Caco-2 (cell line): ENCODE data around the gene TMEM190. TPM values are rescaled to one million over a fixed set of nuclear protein-coding genes. Genes with fewer than 3 reads are reported as not detected.

Source experiments
- BruUV-seq: library from RNA; stranded (reverse); fragments of 400-500 nt; replicated peaks from 2 replicates; lab custom pipeline; 2021; lab: Mats Ljungman, UMichigan
- CTCF ChIA-PET: fragments of 300-600 bp; sonication (Branson Sonifier 250); formaldehyde crosslinking; loops from one replicate; lab custom pipeline; 2022; ENCODE audit warnings: antibody characterized with exemption; lab: Charles Lee
- POLR2A ChIA-PET: fragments of 300-600 bp; sonication (Branson Sonifier 250); formaldehyde crosslinking; loops from one replicate; lab custom pipeline; 2022; ENCODE audit warnings: antibody characterized with exemption; lab: Charles Lee
- DNase-seq, 2 experiments: peaks; one replicate each; pipeline versions ENCODE4 v3.0.0 to v3.0.0-alpha.2; 2020 to 2022
- H3K27me3 ChIP-seq: replicated peaks from 2 replicates; pipeline ENCODE4 v1.6.0; 2011; ENCODE audit warnings: low read length; ENCODE audit not compliant: control insufficient read depth, insufficient read depth
- H3K36me3 ChIP-seq: 2 replicates; pipeline ENCODE4 v1.5.1; 2011; ENCODE audit warnings: low read length; ENCODE audit not compliant: control insufficient read depth, insufficient read depth
- H3K4me1 ChIP-seq: fragments of 250-450 bp; sonication (Bioruptor Pico); 2 replicates; pipeline ENCODE4 v1.5.1; 2020; ENCODE audit warnings: mild to moderate bottlenecking
- H3K4me3 ChIP-seq: 2 replicates; pipeline ENCODE4 v1.5.1; 2011; ENCODE audit warnings: low read depth, mild to moderate bottlenecking, control low read depth, low read length
- H3K9me3 ChIP-seq: fragments of 250-450 bp; sonication (Bioruptor Pico); 2 replicates; pipeline ENCODE4 v1.5.1; 2020; ENCODE audit warnings: mild to moderate bottlenecking, moderate library complexity
- H3K27ac Mint-ChIP-seq: one replicate; pipeline ENCODE4 v1.8.0; 2022; ENCODE audit warnings: mixed read lengths; ENCODE audit not compliant: unreplicated experiment
- H3K27me3 Mint-ChIP-seq: one replicate; pipeline ENCODE4 v1.8.0; 2022; ENCODE audit warnings: mixed read lengths; ENCODE audit not compliant: insufficient read depth, unreplicated experiment
- H3K36me3 Mint-ChIP-seq: one replicate; pipeline ENCODE4 v1.8.0; 2022; ENCODE audit warnings: mild to moderate bottlenecking, mixed read lengths; ENCODE audit not compliant: insufficient read depth, unreplicated experiment
- H3K4me1 Mint-ChIP-seq: one replicate; pipeline ENCODE4 v1.8.0; 2022; ENCODE audit warnings: low read depth, mixed read lengths; ENCODE audit not compliant: unreplicated experiment
- H3K4me3 Mint-ChIP-seq: one replicate; pipeline ENCODE4 v1.8.0; 2022; ENCODE audit warnings: mild to moderate bottlenecking, moderate library complexity, mixed read lengths; ENCODE audit not compliant: unreplicated experiment
- H3K9me3 Mint-ChIP-seq: one replicate; pipeline ENCODE4 v1.8.0; 2022; ENCODE audit warnings: mixed read lengths; ENCODE audit not compliant: unreplicated experiment
- CTCF ChIP-seq, 2 experiments: fragments of 200-600 bp in 1 of 2; IDR thresholded peaks; 1 replicate in 1 of 2; 2 replicates in 1 of 2; pipeline versions ENCODE4 v1.5.1 to v1.8.0; 2011 to 2022; ENCODE audit warnings: antibody characterized with exemption in 1 of 2, control low read depth in 1 of 2, inconsistent platforms in 1 of 2, low read depth in 1 of 2, low read length in 1 of 2, mild to moderate bottlenecking in 1 of 2, moderate library complexity in 1 of 2; ENCODE audit not compliant: insufficient read depth in 1 of 2, severe bottlenecking in 1 of 2, unreplicated experiment in 1 of 2
- intact Hi-C: fragments of 100-400 bp; cut with micrococcal nuclease; formaldehyde crosslinking; loops from one replicate; pipeline ENCODE4 v1.10.0; 2022; ENCODE audit not compliant: unreplicated experiment
- total RNA-seq: library from RNA; stranded (reverse); gene quantifications from 2 replicates; pipeline ENCODE4 v1.2.3, GENCODE V29; 2022

TMEM190 gene
- total RNA-seq, 1 experiment from 2014 or later = not detected

- no peak for TF ChIP-seq CTCF (IDR thresholded peaks at IDR 0.05; ENCODE audit: insufficient read depth in 1 of 2, low read depth in 1 of 2, low read length in 1 of 2, severe bottlenecking in 1 of 2, unreplicated experiment in 1 of 2)
- no TSS peak for BruUV-seq
Observed at GRCh38 chr19:55373993-55374757, 2.5 kb upstream of the TMEM190 start.

GRCh38 chr19:55377356-55378131 is 918 bp downstream of the TMEM190 start:
- peaks cover 2% of the 10 kb centered on the region; the same call in 1 of the 2 replicates for H3K36me3 ChIP-seq
- POLR2A ChIA-PET = interaction anchor here (0.6 kb wide), 1 partner anchor 769 kb away, joined by 3 read pairs; no protein-coding TSS in a partner anchor
- CTCF ChIA-PET = interaction anchor here (1.3 kb wide), 1 partner anchor 64 kb away, joined by 3 read pairs; no protein-coding TSS in a partner anchor
- DNase-seq = no peak
- Mint-ChIP-seq H3K4me1 (peaks cover 25% of the 10 kb centered on the region), H3K4me3 (no peak overlapping the region), H3K36me3 (peaks cover 30% of the 10 kb centered on the region), H3K27ac (no peak overlapping the region), H3K9me3 (no peaks in the 10 kb centered on the region), H3K27me3 (no peaks in the 10 kb centered on the region)
- H3K27me3 ChIP-seq = no peaks in the 10 kb centered on the region
- H3K9me3 ChIP-seq = no peaks in the 10 kb centered on the region
- peaks cover 37% of the 10 kb centered on the region for H3K4me1 ChIP-seq
- intact Hi-C loops = no loop called here
- no peak overlapping the region for H3K4me3 ChIP-seq
- no peak for TF ChIP-seq CTCF (IDR thresholded peaks at IDR 0.05; ENCODE audit: insufficient read depth in 1 of 2, low read depth in 1 of 2, low read length in 1 of 2, severe bottlenecking in 1 of 2, unreplicated experiment in 1 of 2)
- no TSS peak for BruUV-seq

More at GRCh38 chr19:55373993-55374757, 2.5 kb upstream of the TMEM190 start:
- no peaks in the 10 kb centered on the region for H3K9me3 Mint-ChIP-seq
- peaks cover 35% of the 10 kb centered on the region for H3K4me1 Mint-ChIP-seq
- H3K4me1 ChIP-seq = peaks cover 37% of the 10 kb centered on the region
- POLR2A ChIA-PET = interaction anchor here (0.5 to 1.2 kb wide), 3 partner anchors 10 to 102 kb away, joined by 3 to 4 read pairs (median 4); partner anchors contain the start of genes KMT5C, TMEM238 and ZNF628
- H3K4me3 Mint-ChIP-seq = peak overlapping the region; percentile 66
- intact Hi-C loops = no loop called here
- peak in 1 of 2 experiments; percentile 49 for DNase-seq
- CTCF ChIA-PET = no interaction called here
- 0 out of 2 replicates have a peak, but pooled peaks cover under 1% of the 10 kb centered on the region for H3K36me3 ChIP-seq
- H3K9me3 ChIP-seq = no peaks in the 10 kb centered on the region
- H3K27ac Mint-ChIP-seq = peak overlapping the region; percentile 56
- H3K27me3 ChIP-seq = no peaks in the 10 kb centered on the region; the same call in none of the 2 replicates
- H3K36me3 Mint-ChIP-seq = peaks cover 39% of the 10 kb centered on the region
- H3K27me3 Mint-ChIP-seq = peaks cover 7% of the 10 kb centered on the region
- H3K4me3 ChIP-seq = peak overlapping the region; percentile 18

GRCh38 chr19:55379174-55379573 is 2.5 kb downstream of the TMEM190 start:
- peaks cover 23% of the 10 kb centered on the region for H3K36me3 Mint-ChIP-seq
- Histone ChIP-seq H3K36me3 (peaks cover 2% of the 10 kb centered on the region; the same call in 1 of the 2 replicates), H3K4me1 (peaks cover 31% of the 10 kb centered on the region), H3K9me3 (no peaks in the 10 kb centered on the region), H3K4me3 (no peak overlapping the region), H3K27me3 (no peaks in the 10 kb centered on the region)
- no peak for TF ChIP-seq CTCF (IDR thresholded peaks at IDR 0.05; ENCODE audit: insufficient read depth in 1 of 2, low read depth in 1 of 2, low read length in 1 of 2, severe bottlenecking in 1 of 2, unreplicated experiment in 1 of 2)
- ChIA-PET POLR2A (no interaction called here), CTCF (no interaction called here)
- BruUV-seq = no TSS peak
- H3K9me3 Mint-ChIP-seq = no peaks in the 10 kb centered on the region
- H3K4me1 Mint-ChIP-seq = peaks cover 19% of the 10 kb centered on the region
- intact Hi-C loops = no loop called here
- H3K27me3 Mint-ChIP-seq = no peaks in the 10 kb centered on the region
- DNase-seq = no peak
- H3K27ac Mint-ChIP-seq = no peak overlapping the region
- H3K4me3 Mint-ChIP-seq = no peak overlapping the region
